WERI-Rb-1 (cell line): Measurements from ENCODE around the gene TIPARP.

Source experiments
- DNase-seq: peaks from one replicate; pipeline ENCODE4 v3.0.0-alpha.2; 2020
- H3K27ac ChIP-seq: fragments of 250-450 bp; sonication (Bioruptor Pico); 2 replicates; pipeline ENCODE4 v1.5.1; 2020; ENCODE audit warnings: mild to moderate bottlenecking, moderate library complexity
- H3K27me3 ChIP-seq: fragments of 250-450 bp; sonication (Bioruptor Pico); 2 replicates; pipeline ENCODE4 v1.5.1; 2021; ENCODE audit warnings: mild to moderate bottlenecking, low read depth, moderate library complexity; ENCODE audit not compliant: insufficient read depth, severe bottlenecking
- H3K36me3 ChIP-seq: fragments of 250-450 bp; sonication (Bioruptor Pico); 2 replicates; pipeline ENCODE4 v1.5.1; 2020; ENCODE audit warnings: mild to moderate bottlenecking, moderate library complexity
- H3K4me3 ChIP-seq: 2 replicates; pipeline ENCODE4 v1.5.1; 2011; ENCODE audit warnings: low read depth, mild to moderate bottlenecking, control low read depth, low read length
- H3K9me3 ChIP-seq: fragments of 250-450 bp; sonication (Bioruptor Pico); 2 replicates; pipeline ENCODE4 v1.5.1; 2021; ENCODE audit warnings: mild to moderate bottlenecking, moderate library complexity; ENCODE audit not compliant: severe bottlenecking
- TF ChIP-seq, protein P1 (sequence below): IDR thresholded peaks from 2 replicates; pipeline ENCODE4 v1.5.1; 2011; ENCODE audit warnings: low read depth, mild to moderate bottlenecking, control low read depth, inconsistent platforms, low read length

The TIPARP gene

DNA sequence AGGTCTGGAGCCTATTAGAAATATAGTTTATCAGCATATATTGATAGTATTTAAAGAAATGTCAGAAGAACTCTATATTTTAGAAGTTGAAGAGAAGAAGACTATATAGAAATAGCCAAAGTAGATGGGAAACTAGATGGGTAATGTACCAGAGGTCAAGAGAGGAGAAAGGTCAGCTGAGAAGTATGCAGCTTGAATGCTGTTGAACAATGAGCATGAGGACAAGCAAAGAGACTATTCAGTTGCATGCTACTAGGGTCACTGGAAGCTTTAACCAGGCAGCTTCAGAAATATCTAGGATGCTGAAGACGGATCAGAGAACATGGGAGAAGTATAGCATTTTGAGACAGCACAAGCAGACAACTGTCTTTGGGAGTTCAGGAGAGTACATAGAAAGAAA lies 19.6 kb upstream of the TIPARP start:
- Histone ChIP-seq H3K27ac (no peak overlapping the region), H3K9me3 (no peaks in the 10 kb centered on the region), H3K4me3 (no peak overlapping the region), H3K36me3 (no peaks in the 10 kb centered on the region), H3K27me3 (no peaks in the 10 kb centered on the region)
- TF ChIP-seq, protein P1, sequence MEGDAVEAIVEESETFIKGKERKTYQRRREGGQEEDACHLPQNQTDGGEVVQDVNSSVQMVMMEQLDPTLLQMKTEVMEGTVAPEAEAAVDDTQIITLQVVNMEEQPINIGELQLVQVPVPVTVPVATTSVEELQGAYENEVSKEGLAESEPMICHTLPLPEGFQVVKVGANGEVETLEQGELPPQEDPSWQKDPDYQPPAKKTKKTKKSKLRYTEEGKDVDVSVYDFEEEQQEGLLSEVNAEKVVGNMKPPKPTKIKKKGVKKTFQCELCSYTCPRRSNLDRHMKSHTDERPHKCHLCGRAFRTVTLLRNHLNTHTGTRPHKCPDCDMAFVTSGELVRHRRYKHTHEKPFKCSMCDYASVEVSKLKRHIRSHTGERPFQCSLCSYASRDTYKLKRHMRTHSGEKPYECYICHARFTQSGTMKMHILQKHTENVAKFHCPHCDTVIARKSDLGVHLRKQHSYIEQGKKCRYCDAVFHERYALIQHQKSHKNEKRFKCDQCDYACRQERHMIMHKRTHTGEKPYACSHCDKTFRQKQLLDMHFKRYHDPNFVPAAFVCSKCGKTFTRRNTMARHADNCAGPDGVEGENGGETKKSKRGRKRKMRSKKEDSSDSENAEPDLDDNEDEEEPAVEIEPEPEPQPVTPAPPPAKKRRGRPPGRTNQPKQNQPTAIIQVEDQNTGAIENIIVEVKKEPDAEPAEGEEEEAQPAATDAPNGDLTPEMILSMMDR = no peak
- no peak for DNase-seq

DNA sequence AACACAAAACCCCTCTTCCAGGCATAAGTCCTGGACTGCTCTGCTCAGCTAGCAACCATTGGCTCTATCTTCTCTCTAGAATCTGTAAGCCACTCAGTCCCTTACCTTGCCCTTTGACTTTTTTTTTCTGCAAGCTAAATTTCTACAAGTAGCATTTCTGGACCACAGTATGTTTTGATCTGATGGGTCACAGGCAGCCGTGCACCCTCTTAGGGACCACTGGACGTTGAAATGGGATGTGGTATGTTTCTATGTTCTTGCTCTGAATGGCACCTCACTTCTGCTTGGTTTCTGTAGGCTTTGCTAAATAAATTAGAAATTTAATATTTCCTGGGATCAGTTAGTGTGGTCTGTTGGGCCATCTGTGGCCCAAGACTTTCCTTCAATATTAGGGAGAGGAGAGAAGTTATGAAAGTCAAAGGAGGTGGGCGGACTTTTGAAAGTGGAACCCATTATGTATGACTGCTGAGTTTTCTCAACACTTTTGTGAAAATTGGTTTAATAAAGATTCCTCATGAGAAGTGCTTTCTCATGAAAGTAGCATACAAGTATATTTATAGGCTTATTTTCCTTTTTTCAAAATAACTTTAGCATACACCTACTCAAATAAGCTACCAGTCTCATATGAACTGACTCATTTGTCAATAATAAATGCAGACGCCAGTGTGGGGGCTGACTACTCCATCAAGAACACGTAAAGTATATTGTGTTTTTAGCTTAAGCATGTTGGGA lies 18.4 kb upstream of the TIPARP start:
- DNase-seq = no peak
- no peaks in the 10 kb centered on the region for H3K27me3 ChIP-seq
- H3K9me3 ChIP-seq = no peaks in the 10 kb centered on the region
- no peak overlapping the region for H3K4me3 ChIP-seq
- H3K36me3 ChIP-seq = no peaks in the 10 kb centered on the region
- no peak overlapping the region for H3K27ac ChIP-seq
- TF ChIP-seq, protein P1 = no peak

DNA sequence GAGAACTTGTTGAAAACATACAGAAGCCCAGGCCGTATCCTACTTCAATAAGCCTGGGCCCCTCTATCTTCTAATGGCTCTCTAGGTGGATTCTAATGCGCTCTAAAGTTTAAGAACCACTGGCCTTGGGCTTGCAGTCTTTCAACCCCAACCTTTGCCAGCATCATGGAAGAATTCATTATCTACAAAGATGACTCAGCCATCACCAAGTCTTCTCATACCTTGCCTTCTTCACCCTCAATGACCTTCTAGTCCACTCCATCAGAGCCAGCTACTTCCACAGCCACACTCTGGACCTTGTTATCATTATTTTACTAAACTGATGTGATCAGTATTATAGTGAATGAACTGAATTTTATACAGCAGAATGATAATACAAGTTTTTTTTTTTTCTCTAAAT lies 16.9 kb upstream of the TIPARP start:
- TF ChIP-seq, protein P1 = no peak
- Histone ChIP-seq H3K36me3 (no peaks in the 10 kb centered on the region), H3K9me3 (no peaks in the 10 kb centered on the region), H3K4me3 (no peak overlapping the region), H3K27me3 (no peaks in the 10 kb centered on the region), H3K27ac (no peak overlapping the region)
- DNase-seq = no peak

DNA sequence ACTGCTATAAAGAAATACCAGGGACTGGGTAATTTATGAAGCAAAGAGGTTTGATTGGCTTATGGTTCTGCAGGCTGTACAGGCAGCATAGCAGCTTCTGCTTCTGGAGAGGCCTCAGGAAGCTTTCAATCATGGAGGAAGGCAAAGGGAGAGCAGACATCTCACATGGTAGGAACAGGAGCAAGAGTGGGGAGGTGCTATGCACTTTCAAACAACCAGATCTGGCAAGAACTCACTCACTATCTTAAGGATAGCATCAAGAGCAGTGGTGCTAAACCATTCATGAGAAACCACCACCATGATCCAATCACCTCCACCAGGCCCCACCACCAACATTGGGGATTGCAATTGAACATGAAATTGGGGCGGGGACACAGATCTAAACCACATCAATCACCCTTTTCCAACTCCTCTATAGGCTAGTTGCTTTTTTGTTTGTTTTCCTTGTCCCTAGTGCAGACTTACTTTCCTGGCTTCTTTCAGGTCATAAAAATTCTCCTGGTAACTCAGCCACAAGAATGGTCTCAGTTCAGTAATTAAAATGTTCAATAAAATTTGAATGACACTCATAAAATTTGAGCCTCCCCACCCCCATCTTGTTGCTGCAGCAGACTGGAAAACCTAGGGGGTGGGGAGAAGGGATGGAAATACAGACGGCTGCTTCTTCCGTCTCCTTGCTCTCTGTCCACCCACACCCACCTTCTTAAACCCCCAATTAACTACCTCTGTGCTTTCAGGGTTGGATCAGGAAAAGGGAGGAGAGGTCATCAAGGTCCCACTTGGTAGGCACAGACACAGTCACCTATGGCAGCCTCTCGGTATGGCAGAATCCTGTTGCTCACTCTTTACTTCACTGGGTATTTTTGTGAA lies 16.3 kb upstream of the TIPARP start:
- no peaks in the 10 kb centered on the region for H3K9me3 ChIP-seq
- no peak overlapping the region for H3K27ac ChIP-seq
- no peak overlapping the region for H3K4me3 ChIP-seq
- no peak for DNase-seq
- H3K36me3 ChIP-seq = no peaks in the 10 kb centered on the region
- H3K27me3 ChIP-seq = no peaks in the 10 kb centered on the region
- TF ChIP-seq, protein P1 = no peak

DNA sequence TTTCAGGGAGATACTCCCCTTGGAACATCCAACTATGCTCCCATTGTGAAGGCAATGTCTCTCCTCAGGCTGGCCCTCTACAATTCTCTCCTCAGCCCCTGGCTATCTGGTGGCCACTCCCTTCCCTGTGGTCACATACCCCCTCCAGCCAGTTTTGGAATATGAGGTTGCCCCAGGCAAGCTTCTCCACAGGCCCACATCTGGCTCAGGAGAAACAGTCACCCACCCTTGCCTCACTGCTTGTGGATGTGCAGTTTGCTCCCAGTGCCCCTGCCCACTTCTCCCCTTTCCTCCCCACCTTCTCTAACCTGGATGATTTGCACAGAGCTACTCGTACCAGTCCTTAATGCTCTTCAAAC lies 15.7 kb upstream of the TIPARP start:
- no peaks in the 10 kb centered on the region for H3K27me3 ChIP-seq
- DNase-seq = no peak
- H3K27ac ChIP-seq = no peak overlapping the region
- no peaks in the 10 kb centered on the region for H3K36me3 ChIP-seq
- TF ChIP-seq, protein P1 = no peak
- no peaks in the 10 kb centered on the region for H3K9me3 ChIP-seq
- H3K4me3 ChIP-seq = no peak overlapping the region
